Nephron progenitor cell (in vitro differentiated cells): ENCODE results near the gene TBPL1.

Source experiments
- DNase-seq: peaks from one replicate; pipeline ENCODE4 v3.0.0; 2021
- H3K27ac Mint-ChIP-seq: 2 replicates; pipeline ENCODE4 v1.8.0; 2021; ENCODE audit warnings: mild to moderate bottlenecking, moderate library complexity, mixed read lengths
- H3K27me3 Mint-ChIP-seq: 2 replicates; pipeline ENCODE4 v1.8.0; 2021; ENCODE audit warnings: mild to moderate bottlenecking, low read depth, mixed read lengths; ENCODE audit not compliant: poor library complexity
- H3K36me3 Mint-ChIP-seq: 2 replicates; pipeline ENCODE4 v1.8.0; 2021; ENCODE audit warnings: low read depth, mixed read lengths
- H3K4me1 Mint-ChIP-seq: 2 replicates; pipeline ENCODE4 v1.8.0; 2021; ENCODE audit warnings: mixed read lengths
- H3K4me3 Mint-ChIP-seq: 2 replicates; pipeline ENCODE4 v1.8.0; 2021; ENCODE audit warnings: mild to moderate bottlenecking, moderate library complexity, mixed read lengths
- H3K9me3 Mint-ChIP-seq: 2 replicates; pipeline ENCODE4 v1.8.0; 2021; ENCODE audit warnings: mild to moderate bottlenecking, moderate library complexity, mixed read lengths
- CTCF ChIP-seq: fragments of 200-600 bp; sonication (generic); IDR thresholded peaks from 2 replicates; pipeline ENCODE4 v1.5.0; 2021; ENCODE audit warnings: antibody characterized with exemption

Gene TBPL1

GRCh38 chr6:134039116-134039515, 86.1 kb downstream of the TBPL1 start:
- Mint-ChIP-seq H3K4me3 (no peak overlapping the region), H3K4me1 (peaks cover 12% of the 10 kb centered on the region), H3K27ac (no peak overlapping the region), H3K27me3 (peaks cover 2% of the 10 kb centered on the region), H3K36me3 (peaks cover 16% of the 10 kb centered on the region), H3K9me3 (peaks cover 17% of the 10 kb centered on the region)
- DNase-seq, result no peak
- no peak for TF ChIP-seq CTCF
